Islet precursor cell (in vitro differentiated cells): ENCODE measurements around the gene WNT6.

ENCODE experiments used
- DNase-seq: peaks from one replicate; pipeline ENCODE4 v3.0.0-alpha.2; 2018

WNT6 gene

GRCh38 chr2:218859556-218859987 lies at the start of gene WNT6:
Gene WNT6 (plus strand): TSS chr2:218859805. CDS start chr2:218860038, 233 bp downstream.
- DNase-seq = peak; percentile 79

- DNase-seq = no peak
Measured at GRCh38 chr2:218810256-218810655, 49.3 kb upstream of the WNT6 start.

- DNase-seq = no peak
Measured at GRCh38 chr2:218811382-218811781, 48.2 kb upstream of the WNT6 start.

GRCh38 chr2:218812096-218812815 lies 47.3 kb upstream of the WNT6 start:
- DNase-seq = no peak

- no peak for DNase-seq
Measured at GRCh38 chr2:218812861-218813260, 46.7 kb upstream of the WNT6 start.

- DNase-seq = no peak
Measured at GRCh38 chr2:218813771-218814460, 45.7 kb upstream of the WNT6 start.

GRCh38 chr2:218814540-218815243 lies 44.9 kb upstream of the WNT6 start:
- no peak for DNase-seq

- DNase-seq = no peak
Measured at GRCh38 chr2:218815244-218815637, 44.4 kb upstream of the WNT6 start.

GRCh38 chr2:218815649-218816048 lies 44.0 kb upstream of the WNT6 start:
- DNase-seq = no peak

GRCh38 chr2:218816561-218817011 lies 43.0 kb upstream of the WNT6 start:
- DNase-seq = no peak

GRCh38 chr2:218819093-218819492 lies 40.5 kb upstream of the WNT6 start:
- DNase-seq = no peak

GRCh38 chr2:218820746-218821369 lies 38.7 kb upstream of the WNT6 start:
- no peak for DNase-seq

GRCh38 chr2:218821605-218822211 lies 37.9 kb upstream of the WNT6 start:
- DNase-seq = no peak

GRCh38 chr2:218822622-218823021 lies 37.0 kb upstream of the WNT6 start:
- no peak for DNase-seq

- DNase-seq = no peak
Measured at GRCh38 chr2:218823196-218823855, 36.3 kb upstream of the WNT6 start.

- no peak for DNase-seq
Measured at GRCh38 chr2:218824004-218824403, 35.6 kb upstream of the WNT6 start.

GRCh38 chr2:218826791-218827190 lies 32.8 kb upstream of the WNT6 start:
- DNase-seq = no peak

- DNase-seq = no peak
Measured at GRCh38 chr2:218827701-218828476, 31.7 kb upstream of the WNT6 start.

- no peak for DNase-seq
Measured at GRCh38 chr2:218828477-218828778, 31.2 kb upstream of the WNT6 start.

- DNase-seq = no peak
Measured at GRCh38 chr2:218829868-218830451, 29.6 kb upstream of the WNT6 start.
